Ascending aorta (tissue), 2 donors: ENCODE data around the gene MMS22L. TPM values are rescaled to one million over a fixed set of nuclear protein-coding genes. Genes with fewer than 3 reads are reported as not detected.

Source experiments
- DNase-seq, 2 donors: peaks; one replicate each; pipeline ENCODE4 v3.0.0-alpha.2; 2019; ENCODE audit warnings: low spot score in 2 of 2
- H3K27ac ChIP-seq, 2 donors: fragments of 200-600 bp; sonication (generic); one replicate each; pipeline ENCODE4 v1.5.1; 2016 to 2017; ENCODE audit warnings: mild to moderate bottlenecking in 1 of 2
- H3K27me3 ChIP-seq: fragments of 200-600 bp; sonication (generic); one replicate; pipeline ENCODE4 v1.5.1; 2017
- H3K36me3 ChIP-seq, 2 donors: fragments of 200-600 bp; sonication (generic); one replicate each; pipeline ENCODE4 v1.5.1; 2016
- H3K4me1 ChIP-seq, 2 donors: fragments of 200-600 bp; sonication (generic); one replicate each; pipeline ENCODE4 v1.5.1; 2016 to 2017; ENCODE audit warnings: mild to moderate bottlenecking in 1 of 2
- H3K4me3 ChIP-seq, 2 donors: fragments of 200-600 bp; sonication (generic); one replicate each; pipeline ENCODE4 v1.5.1; 2016 to 2017; ENCODE audit warnings: mild to moderate bottlenecking in 1 of 2
- H3K9me3 ChIP-seq, 2 donors: fragments of 200-600 bp; sonication (generic); one replicate each; pipeline ENCODE4 v1.5.1; 2016
- CTCF ChIP-seq, 3 experiments: fragments of 200-600 bp in 2 of 3; fragments of 450-650 bp in 1 of 3; sonication (generic) in 2 of 3; IDR thresholded peaks; one replicate each; pipeline ENCODE4 v1.5.1; 2016 to 2019; ENCODE audit warnings: antibody characterized with exemption in 3 of 3, mild to moderate bottlenecking in 1 of 3, moderate library complexity in 1 of 3
- intact Hi-C: fragments of 100-400 bp; cut with DNase I; formaldehyde crosslinking; loops from one replicate; pipeline ENCODE4 v1.15.1; 2023
- total RNA-seq: library from RNA; depleted of rRNA; stranded (reverse); fragments of >200 nt; gene quantifications from one replicate; pipeline ENCODE4 v1.1.0, GENCODE V29; 2016

Gene MMS22L
- 21.9 TPM for total RNA-seq

GRCh38 chr6:97282726-97283617 is at the start of gene MMS22L:
Gene MMS22L (minus strand): TSS chr6:97283216. CDS start chr6:97282477, 739 bp downstream.
- Histone ChIP-seq H3K27ac (peak within 1 kb of the TSS; percentile 50 to 58), H3K9me3 (no peaks in the 10 kb centered on the region), H3K4me3 (peak within 1 kb of the TSS; percentile 93 to 98), H3K36me3 (no peaks in the 10 kb centered on the region), H3K4me1 (peaks cover 0 to 4% of the 10 kb centered on the region in 2 donors), H3K27me3 (no peaks in the 10 kb centered on the region)
- intact Hi-C loops, result loop anchor here (2.0 to 5.0 kb wide), 3 partner anchors 386 to 1706 kb away; partner anchors contain the start of genes MANEA and NDUFAF4
- TF ChIP-seq CTCF (IDR thresholded peaks at IDR 0.05), result no peak
- peak; percentile 73 to 96 for DNase-seq

- TF ChIP-seq CTCF (IDR thresholded peaks at IDR 0.05), result no peak
- intact Hi-C loops, result no loop called here
- H3K4me1 ChIP-seq, result no peaks in the 10 kb centered on the region
- no peaks in the 10 kb centered on the region for H3K27me3 ChIP-seq
- no peak overlapping the region for H3K4me3 ChIP-seq
- H3K9me3 ChIP-seq, result no peaks in the 10 kb centered on the region
- H3K27ac ChIP-seq, result no peak overlapping the region
- no peak for DNase-seq
- H3K36me3 ChIP-seq, result no peaks in the 10 kb centered on the region
These were observed 39.8 kb upstream of the MMS22L start for GRCh38 chr6:97322811-97323210.

- intact Hi-C loops, result no loop called here
- no peak for TF ChIP-seq CTCF (IDR thresholded peaks at IDR 0.05)
- Histone ChIP-seq H3K27ac (no peak overlapping the region), H3K36me3 (no peaks in the 10 kb centered on the region), H3K4me3 (no peak overlapping the region), H3K27me3 (no peaks in the 10 kb centered on the region), H3K9me3 (no peaks in the 10 kb centered on the region), H3K4me1 (no peaks in the 10 kb centered on the region)
- DNase-seq, result no peak
These were observed 39.2 kb upstream of the MMS22L start for GRCh38 chr6:97322226-97322625.

GRCh38 chr6:97316978-97317377 is 34.0 kb upstream of the MMS22L start:
- intact Hi-C loops, result no loop called here
- no peak overlapping the region for H3K27ac ChIP-seq
- H3K9me3 ChIP-seq, result no peaks in the 10 kb centered on the region
- no peak for DNase-seq
- H3K36me3 ChIP-seq, result no peaks in the 10 kb centered on the region
- no peaks in the 10 kb centered on the region for H3K4me1 ChIP-seq
- no peaks in the 10 kb centered on the region for H3K27me3 ChIP-seq
- H3K4me3 ChIP-seq, result no peak overlapping the region
- no peak for TF ChIP-seq CTCF (IDR thresholded peaks at IDR 0.05)

- DNase-seq, result no peak
These were observed 29.2 kb upstream of the MMS22L start for GRCh38 chr6:97312241-97312640.

More at GRCh38 chr6:97312241-97312640, 29.2 kb upstream of the MMS22L start:
- no peaks in the 10 kb centered on the region for H3K4me1 ChIP-seq
- no peaks in the 10 kb centered on the region for H3K9me3 ChIP-seq
- intact Hi-C loops, result no loop called here
- H3K4me3 ChIP-seq, result no peak overlapping the region
- H3K36me3 ChIP-seq, result no peaks in the 10 kb centered on the region
- no peak overlapping the region for H3K27ac ChIP-seq
- H3K27me3 ChIP-seq, result no peaks in the 10 kb centered on the region
- no peak for TF ChIP-seq CTCF (IDR thresholded peaks at IDR 0.05)
